ENCODE measurements around the gene CMPK1.

CMPK1 gene

DNA sequence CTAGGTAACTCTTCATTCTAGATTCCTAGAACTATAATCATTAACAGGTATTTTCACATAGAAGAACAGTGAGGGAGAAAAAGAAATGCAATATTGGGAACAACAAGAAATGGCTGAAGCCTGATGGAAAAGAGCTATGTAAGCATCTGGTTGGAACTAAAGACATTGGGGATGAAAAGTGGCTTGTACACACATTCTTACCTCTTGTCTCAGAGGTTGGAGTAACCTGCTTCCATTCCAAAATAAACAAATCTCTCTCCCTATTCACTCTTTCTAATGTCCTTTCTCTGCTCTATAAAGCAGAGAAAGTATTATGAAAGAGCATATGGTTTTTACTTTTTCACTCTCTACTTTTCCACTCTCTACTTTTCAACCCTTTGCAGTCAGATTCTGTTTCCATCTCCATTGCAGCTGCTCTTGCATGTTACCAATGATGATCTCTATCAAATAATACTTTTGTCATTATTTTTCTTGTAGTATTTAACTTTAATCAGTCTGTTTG, 37.5 kb downstream of the CMPK1 start:
- TF ChIP-seq, protein P1, sequence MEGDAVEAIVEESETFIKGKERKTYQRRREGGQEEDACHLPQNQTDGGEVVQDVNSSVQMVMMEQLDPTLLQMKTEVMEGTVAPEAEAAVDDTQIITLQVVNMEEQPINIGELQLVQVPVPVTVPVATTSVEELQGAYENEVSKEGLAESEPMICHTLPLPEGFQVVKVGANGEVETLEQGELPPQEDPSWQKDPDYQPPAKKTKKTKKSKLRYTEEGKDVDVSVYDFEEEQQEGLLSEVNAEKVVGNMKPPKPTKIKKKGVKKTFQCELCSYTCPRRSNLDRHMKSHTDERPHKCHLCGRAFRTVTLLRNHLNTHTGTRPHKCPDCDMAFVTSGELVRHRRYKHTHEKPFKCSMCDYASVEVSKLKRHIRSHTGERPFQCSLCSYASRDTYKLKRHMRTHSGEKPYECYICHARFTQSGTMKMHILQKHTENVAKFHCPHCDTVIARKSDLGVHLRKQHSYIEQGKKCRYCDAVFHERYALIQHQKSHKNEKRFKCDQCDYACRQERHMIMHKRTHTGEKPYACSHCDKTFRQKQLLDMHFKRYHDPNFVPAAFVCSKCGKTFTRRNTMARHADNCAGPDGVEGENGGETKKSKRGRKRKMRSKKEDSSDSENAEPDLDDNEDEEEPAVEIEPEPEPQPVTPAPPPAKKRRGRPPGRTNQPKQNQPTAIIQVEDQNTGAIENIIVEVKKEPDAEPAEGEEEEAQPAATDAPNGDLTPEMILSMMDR (conservative IDR thresholded peaks at IDR 0.05; ENCODE audit: low read depth, low read length): no peak
- no peak for DNase-seq (ENCODE audit: low read depth)

DNA sequence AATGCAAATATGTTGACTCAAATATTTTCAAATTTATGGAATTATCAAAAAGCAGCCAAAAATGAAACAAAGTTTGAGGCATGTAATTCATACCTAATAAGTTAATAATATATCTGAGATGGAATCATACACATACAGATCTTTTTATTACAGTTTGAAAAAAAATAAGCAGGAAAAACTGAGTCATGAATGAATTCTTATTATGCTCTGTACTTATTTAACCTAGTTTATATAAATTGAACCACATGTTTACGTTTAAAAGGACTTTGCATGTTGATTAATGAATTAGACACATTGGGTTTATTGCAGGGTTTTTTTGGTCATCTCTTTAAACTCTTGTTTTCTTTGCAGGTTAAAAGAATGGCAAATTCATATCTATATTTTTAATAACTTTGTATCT, 40.9 kb downstream of the CMPK1 start:
- no peak for DNase-seq (ENCODE audit: low read depth)
- TF ChIP-seq, protein P1 (conservative IDR thresholded peaks at IDR 0.05; ENCODE audit: low read depth, low read length): no peak
- H3K4me3 ChIP-seq (ENCODE audit: low read length): no peak overlapping the region

More for the DNA sequence above, 37.5 kb downstream of the CMPK1 start:
- no peak overlapping the region for H3K4me3 ChIP-seq (ENCODE audit: low read length)

DNA sequence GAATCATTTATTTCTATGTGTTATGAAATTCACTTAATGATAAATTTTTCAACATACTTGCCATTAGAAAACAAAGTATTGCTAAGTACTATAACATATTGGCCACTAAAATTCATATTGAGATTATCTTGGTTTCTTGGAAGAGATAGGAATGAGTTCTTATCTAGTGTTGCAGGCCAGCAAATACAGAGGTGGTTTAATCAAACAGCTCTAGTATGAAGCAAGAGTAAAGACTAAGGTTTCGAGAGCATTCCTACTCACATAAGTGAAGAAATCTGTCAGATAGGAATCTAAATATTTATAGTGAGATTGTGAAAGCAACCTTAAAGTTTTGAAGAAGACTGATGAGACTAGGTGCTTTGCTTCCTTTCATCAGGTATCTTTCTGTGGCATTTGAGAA, 44.6 kb downstream of the CMPK1 start:
- TF ChIP-seq, protein P1 (conservative IDR thresholded peaks at IDR 0.05; ENCODE audit: low read depth, low read length): no peak
- no peak for DNase-seq (ENCODE audit: low read depth)
- no peak overlapping the region for H3K4me3 ChIP-seq (ENCODE audit: low read length)

DNA sequence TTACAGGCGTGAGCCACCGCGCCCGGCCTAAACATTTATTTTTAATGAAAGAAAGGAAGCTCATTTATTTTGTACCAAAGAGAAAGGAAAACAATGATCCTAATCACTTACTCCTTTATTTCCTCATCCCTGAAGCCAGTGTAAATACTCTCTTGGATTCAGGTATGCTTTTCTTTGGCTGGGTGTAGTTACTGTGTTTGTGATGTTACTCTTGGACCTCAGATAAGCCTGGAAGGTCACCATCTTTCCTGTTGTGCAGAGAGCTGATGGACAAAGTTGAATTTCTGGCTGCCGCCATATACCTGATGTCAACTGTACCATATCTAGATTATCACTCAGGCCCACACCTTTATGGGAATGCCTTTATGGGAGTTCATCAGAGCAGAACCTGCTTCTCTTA, 47.1 kb downstream of the CMPK1 start:
- DNase-seq (ENCODE audit: low read depth): no peak
- H3K4me3 ChIP-seq (ENCODE audit: low read length): no peak overlapping the region
- TF ChIP-seq, protein P1 (conservative IDR thresholded peaks at IDR 0.05; ENCODE audit: low read depth, low read length): no peak

DNA sequence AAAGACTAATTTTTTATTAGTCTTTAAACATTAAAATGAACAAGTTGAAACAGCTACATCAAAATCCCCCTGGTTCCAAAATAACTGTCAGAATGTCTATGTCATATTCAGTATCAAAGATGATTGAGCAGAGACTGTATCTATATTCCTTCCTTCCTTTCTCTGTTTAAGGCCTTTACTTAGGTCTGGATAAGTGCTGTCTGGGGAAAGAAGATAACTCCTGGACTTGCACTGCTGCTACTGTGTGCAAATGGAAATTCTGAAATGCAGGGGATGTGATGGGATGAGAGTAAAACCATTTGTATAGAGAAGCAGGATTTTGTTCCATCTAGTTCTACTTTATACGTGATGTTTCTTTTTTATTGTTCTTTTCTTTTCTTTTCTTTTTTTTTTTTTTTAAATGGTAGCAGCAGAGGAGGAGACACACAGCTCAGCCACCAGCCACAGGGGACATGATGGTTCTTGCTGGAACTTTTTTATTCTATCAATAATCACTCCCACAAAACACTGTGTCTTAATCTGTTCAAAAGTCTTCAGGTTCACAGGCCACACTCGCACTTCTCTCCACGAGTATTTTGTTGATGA, 48.9 kb downstream of the CMPK1 start:
- DNase-seq (ENCODE audit: low read depth): no peak
- H3K4me3 ChIP-seq (ENCODE audit: low read length): no peak overlapping the region
- TF ChIP-seq, protein P1 (conservative IDR thresholded peaks at IDR 0.05; ENCODE audit: low read depth, low read length): no peak

DNA sequence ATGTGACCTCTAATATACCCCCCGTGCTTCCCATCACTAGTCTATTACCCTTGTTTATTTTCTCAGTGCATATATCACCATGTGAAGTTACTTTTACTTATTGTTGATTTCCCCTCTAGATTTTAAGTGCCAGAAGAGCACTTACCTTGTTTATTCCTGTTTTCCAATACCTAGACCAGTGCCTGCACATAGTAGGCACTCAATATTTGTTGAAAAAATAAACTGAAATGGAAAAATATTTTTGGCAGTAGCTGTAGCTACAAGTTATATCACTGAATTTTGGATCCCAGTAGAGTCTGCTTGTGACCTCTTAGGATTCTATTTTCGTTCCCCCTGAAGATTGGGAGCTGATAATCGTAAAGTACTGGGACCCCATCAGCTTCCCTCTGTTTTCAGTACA, 50.5 kb downstream of the CMPK1 start:
- TF ChIP-seq, protein P1 (conservative IDR thresholded peaks at IDR 0.05; ENCODE audit: low read depth, low read length): no peak
- no peak overlapping the region for H3K4me3 ChIP-seq (ENCODE audit: low read length)
- no peak for DNase-seq (ENCODE audit: low read depth)

DNA sequence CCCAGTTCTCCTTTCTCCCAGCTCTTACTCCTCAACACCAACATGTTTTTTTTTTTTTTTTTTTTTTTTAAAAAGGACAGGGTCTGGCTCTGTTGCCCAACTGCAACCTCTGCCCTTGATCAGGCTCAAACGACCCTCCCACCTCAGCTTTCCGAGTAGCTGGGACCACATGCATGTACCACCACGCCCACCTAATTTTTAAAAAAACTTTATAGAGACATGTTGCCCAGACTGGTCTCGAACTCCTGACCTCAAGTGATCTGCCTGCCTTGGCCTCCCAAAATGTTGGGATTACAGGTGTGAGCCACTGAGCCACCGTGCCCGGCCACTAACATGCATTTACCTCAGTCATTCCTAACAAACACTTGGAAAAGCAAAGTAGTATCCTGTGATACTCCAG, 51.4 kb downstream of the CMPK1 start:
- TF ChIP-seq, protein P1 (conservative IDR thresholded peaks at IDR 0.05; ENCODE audit: low read depth, low read length): no peak
- no peak overlapping the region for H3K4me3 ChIP-seq (ENCODE audit: low read length)
- no peak for DNase-seq (ENCODE audit: low read depth)

All from retinal pigment epithelial cell (primary cell).